ENCODE results near the gene ZNF850. TPM values are rescaled to one million over a fixed set of nuclear protein-coding genes. Genes with fewer than 3 reads are reported as not detected.

Gene ZNF850
- total and polyA plus RNA-seq, 9 of the 15 experiments (the other 6 are each of a cell fraction or from before 2014, with no cell fraction given) = 1.2 to 13.0 (median 5.9) TPM

GRCh38 chr19:36688058-36688457 lies 84.5 kb downstream of the ZNF850 start:
- Histone ChIP-seq H3K36me3 (ENCODE audit: control insufficient read depth, insufficient read depth, low read length) (peaks cover 40% of the 10 kb centered on the region; the same call in 2 of the 3 replicates), H4K20me1 (replicated peaks; ENCODE audit: control insufficient read depth, insufficient read depth, low read length) (no peaks in the 10 kb centered on the region), H3K79me2 (ENCODE audit: control insufficient read depth, insufficient read depth, low read length) (peaks cover 19% of the 10 kb centered on the region), H2AFZ (ENCODE audit: low read depth, low read length) (peak overlapping the region; percentile 87), H3K4me2 (ENCODE audit: insufficient read depth, low read length) (peak overlapping the region; percentile 93), H3K9me3 (replicated peaks; ENCODE audit: control insufficient read depth, insufficient read depth, low read depth, low read length) (peaks cover 3% of the 10 kb centered on the region), H3K27me3 (ENCODE audit: control insufficient read depth in 2 of 2, insufficient read depth in 2 of 2, low read length in 2 of 2) (no peaks in the 10 kb centered on the region), H3K4me1 (replicated peaks in 1 of 2; ENCODE audit: control insufficient read depth in 2 of 2, insufficient read depth in 2 of 2, low read length in 2 of 2) (peaks cover 3 to 7% of the 10 kb centered on the region in 2 experiments; a peak in 1 of 5 replicates), H3K4me3 (peak overlapping the region; percentile 84), H3K9me1 (ENCODE audit: control insufficient read depth, insufficient read depth, low read length) (no peaks in the 10 kb centered on the region), H3K9ac (ENCODE audit: insufficient read depth in 1 of 2, low read depth in 2 of 2, low read length in 2 of 2) (peak overlapping the region; percentile 90 to 92), H3K27ac (ENCODE audit: extremely low read depth, low read depth, low read length) (peak overlapping the region; percentile 80)
- no peak for ATAC-seq
- TF ChIP-seq PBX2 (CRISPR knock-in tag; IDR thresholded peaks at IDR 0.05; ENCODE audit: low read depth) (no peak), PBX2 (tag; conservative IDR thresholded peaks at IDR 0.05; ENCODE audit: low read depth) (no peak), MEF2A (IDR thresholded peaks at IDR 0.05; ENCODE audit: control insufficient read depth, low read depth, low read length) (no peak), RBM14 (IDR thresholded peaks at IDR 0.05; ENCODE audit: borderline replicate concordance, insufficient read depth, low read depth, low read length) (no peak), PHF20 (IDR thresholded peaks at IDR 0.05; ENCODE audit: partially characterized antibody) (no peak), CCAR2 (IDR thresholded peaks at IDR 0.05; ENCODE audit: low read depth, low read length) (no peak), STAT5B (CRISPR knock-in tag; IDR thresholded peaks at IDR 0.05) (no peak), MCM7 (IDR thresholded peaks at IDR 0.05) (no peak), PML (IDR thresholded peaks at IDR 0.05; ENCODE audit: low read length) (no peak), RCOR1 (IDR thresholded peaks at IDR 0.05; ENCODE audit: borderline replicate concordance in 1 of 2, low read depth in 2 of 2, low read length in 2 of 2) (no peak), PTRF (tag; IDR thresholded peaks at IDR 0.05) (no peak), MTA1 (IDR thresholded peaks at IDR 0.05; ENCODE audit: borderline replicate concordance) (no peak), CBX8 (IDR thresholded peaks at IDR 0.05; ENCODE audit: borderline replicate concordance, extremely low read depth, low read depth, low read length, poor library complexity, severe bottlenecking) (no peak)
- TF ChIP-seq, protein P1, sequence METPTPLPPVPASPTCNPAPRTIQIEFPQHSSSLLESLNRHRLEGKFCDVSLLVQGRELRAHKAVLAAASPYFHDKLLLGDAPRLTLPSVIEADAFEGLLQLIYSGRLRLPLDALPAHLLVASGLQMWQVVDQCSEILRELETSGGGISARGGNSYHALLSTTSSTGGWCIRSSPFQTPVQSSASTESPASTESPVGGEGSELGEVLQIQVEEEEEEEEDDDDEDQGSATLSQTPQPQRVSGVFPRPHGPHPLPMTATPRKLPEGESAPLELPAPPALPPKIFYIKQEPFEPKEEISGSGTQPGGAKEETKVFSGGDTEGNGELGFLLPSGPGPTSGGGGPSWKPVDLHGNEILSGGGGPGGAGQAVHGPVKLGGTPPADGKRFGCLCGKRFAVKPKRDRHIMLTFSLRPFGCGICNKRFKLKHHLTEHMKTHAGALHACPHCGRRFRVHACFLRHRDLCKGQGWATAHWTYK (CRISPR knock-in tag; IDR thresholded peaks at IDR 0.05) = no peak
- FAIRE-seq = no peak
- BruUV-seq (replicated peaks) = no TSS peak
- WGBS (ENCODE audit: insufficient coverage, low coverage, missing lambda C conversion rate) = under 1% methylated on average over 9 of the region's 9 CpGs
- DNase-seq (ENCODE audit: extremely low read depth in 1 of 4, low spot score in 3 of 4) = no peak
- POLR2A ChIA-PET = no interaction called here
- in situ Hi-C loops (cut with MboI) = no loop called here
- intact Hi-C loops (cut with micrococcal nuclease) = no loop called here
- CTCF ChIA-PET (ENCODE audit: low intra/inter-chr PET ratio) = no interaction called here

Measured in K562 (cell line).